NCI-H1092 (cell line): ENCODE data around the gene ADAMTS2.

Source experiments
- DNase-seq: peaks from one replicate; lab custom pipeline; 2025; lab: John Stamatoyannopoulos, UW

Gene ADAMTS2

GRCh38 chr5:179193746-179194145 is 151.5 kb downstream of the ADAMTS2 start:
- DNase-seq, result no peak

- no peak for DNase-seq
These were observed 152.3 kb downstream of the ADAMTS2 start for GRCh38 chr5:179192891-179193470.

DNA sequence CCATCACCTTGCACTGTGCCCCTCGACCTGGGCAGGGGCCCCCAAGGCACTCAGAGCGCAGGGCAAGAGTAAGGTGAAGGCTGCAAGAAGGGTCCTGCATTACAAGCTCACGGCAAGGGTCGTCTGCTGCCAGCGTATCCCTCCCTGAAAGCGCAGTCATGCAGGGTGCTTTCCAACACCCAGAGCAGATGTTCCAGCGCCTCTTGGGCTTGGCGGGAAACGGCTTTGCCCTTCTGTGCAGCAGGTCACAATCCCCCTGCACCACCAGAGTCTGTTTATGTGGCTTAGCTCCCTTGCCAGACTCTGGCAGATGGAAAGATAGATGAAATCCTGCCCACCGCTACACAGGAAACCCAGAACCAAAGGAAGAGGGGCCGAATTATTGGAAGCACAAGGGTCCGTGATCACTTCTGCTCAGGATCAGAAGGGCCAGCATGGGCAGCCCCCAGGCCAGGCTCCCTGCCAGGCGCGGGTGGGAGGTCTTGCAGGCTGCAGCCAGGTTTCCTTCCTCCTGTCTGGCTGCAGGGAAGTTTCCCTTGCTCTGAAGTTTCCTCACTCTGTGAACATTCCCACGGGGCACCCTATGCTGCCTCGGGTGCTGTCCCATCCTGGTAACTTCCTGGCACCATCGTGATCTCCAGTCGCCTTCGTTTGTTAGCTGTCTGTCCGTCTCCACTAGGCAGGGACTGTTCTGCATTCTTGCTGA is 152.9 kb downstream of the ADAMTS2 start:
- DNase-seq, result no peak

DNA sequence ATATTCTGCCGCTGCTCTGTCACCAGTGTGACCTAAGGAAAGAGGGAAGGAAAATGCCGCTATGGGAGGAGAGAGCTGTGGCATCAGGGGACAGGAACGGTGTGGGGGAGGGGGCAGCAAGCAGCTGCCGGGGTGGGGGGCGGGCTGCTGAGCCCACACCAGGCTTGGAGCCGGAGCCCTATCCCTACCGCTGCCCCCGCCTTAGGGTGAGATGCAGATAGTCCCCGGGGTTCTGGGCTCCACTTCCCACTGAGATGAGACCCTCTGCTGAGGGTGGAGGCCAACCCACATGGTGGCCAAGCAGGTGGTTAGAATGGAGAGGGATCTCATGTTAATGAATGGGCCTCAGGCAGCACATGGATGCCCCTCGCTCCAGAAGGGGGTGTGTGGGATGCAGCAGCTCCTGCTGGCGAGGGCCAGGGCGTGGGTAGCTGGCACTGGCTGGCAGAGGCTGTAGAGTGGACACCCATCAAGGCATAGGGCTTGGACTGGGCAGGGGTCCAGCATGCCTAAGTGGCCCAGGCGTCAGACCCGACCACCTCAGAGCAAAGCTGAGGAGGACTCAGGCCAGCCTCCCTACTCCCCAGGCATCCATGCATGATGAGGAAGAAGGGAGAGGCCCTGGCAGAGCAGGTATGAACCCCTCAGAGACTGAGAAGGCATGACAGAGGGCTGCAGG is 153.6 kb downstream of the ADAMTS2 start:
- DNase-seq, result no peak

DNA sequence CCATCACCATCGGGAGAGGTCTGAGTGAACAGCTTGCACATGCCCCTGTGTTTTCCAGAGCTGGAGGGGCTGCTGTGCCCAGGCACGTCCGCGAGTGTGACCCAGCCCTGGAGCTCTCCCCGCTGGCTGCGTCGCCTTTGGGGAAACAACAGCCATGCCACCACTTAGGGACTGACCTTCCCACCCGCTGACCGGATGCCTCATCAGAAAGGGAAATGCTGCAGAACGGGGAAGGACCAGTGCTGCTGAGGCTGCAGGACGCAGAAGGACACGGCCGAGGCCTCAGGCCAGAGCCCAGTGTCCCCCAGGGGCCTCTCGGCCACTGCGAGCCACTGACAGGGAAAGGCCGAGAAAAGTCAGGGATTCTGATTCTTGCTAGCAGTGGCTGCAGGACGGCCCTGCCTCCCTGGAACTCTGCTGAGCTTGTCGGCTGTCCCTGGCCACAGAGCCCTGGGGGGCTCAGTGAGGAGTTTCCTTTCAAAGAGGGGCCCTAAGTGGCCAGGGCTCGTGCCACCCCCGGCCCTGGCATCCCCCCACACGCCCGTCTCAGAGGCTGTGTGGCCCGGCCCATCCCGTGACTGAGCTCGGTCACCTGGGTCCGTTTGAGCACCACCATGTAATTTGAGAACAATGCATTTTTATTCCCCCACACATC is 154.3 kb downstream of the ADAMTS2 start:
- DNase-seq, result no peak

DNA sequence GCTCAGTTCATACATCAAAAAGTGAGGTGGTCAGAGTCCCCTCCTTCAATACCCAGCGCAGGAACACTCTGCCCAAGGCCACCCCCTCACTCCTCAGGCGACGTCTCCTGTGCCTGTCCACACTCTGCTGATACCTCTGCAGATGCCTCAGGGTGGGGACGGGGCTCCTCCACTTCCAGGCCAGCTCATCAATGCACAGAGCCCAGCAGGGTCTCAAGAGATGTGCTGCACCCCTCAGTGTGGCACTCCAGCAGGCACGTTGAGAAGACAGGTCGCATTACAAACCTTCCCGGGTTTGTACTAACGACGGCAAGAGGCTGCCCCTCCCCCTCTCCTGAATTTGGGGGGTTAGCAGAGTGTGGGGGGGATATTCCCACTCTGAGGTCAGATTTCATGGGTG is 156.6 kb downstream of the ADAMTS2 start:
- no peak for DNase-seq

- DNase-seq, result no peak
These were observed 157.3 kb downstream of the ADAMTS2 start for GRCh38 chr5:179187681-179188575.

- DNase-seq, result no peak
These were observed 158.0 kb downstream of the ADAMTS2 start for GRCh38 chr5:179187229-179187678.

DNA sequence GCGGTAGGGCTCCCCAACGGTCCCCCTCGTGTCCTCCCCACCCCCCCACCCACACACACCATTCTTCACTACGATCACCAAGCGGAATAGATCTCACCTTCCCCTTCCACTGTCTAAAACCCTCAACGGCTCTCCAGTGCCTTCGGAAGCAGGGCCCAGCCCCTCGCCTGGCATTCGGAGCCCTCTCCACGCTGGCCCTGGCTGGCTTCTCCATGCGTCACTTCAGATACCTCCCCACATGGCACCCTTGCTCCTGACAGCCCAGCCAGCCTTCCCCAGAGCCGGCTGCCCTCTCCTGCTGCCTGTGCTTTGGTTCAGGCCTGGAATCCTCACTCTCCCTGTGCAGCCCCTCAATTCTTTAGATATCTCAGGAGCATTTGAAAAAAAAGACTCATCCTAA is 158.5 kb downstream of the ADAMTS2 start:
- no peak for DNase-seq

- DNase-seq, result no peak
These were observed 159.3 kb downstream of the ADAMTS2 start for GRCh38 chr5:179185941-179186411.

DNA sequence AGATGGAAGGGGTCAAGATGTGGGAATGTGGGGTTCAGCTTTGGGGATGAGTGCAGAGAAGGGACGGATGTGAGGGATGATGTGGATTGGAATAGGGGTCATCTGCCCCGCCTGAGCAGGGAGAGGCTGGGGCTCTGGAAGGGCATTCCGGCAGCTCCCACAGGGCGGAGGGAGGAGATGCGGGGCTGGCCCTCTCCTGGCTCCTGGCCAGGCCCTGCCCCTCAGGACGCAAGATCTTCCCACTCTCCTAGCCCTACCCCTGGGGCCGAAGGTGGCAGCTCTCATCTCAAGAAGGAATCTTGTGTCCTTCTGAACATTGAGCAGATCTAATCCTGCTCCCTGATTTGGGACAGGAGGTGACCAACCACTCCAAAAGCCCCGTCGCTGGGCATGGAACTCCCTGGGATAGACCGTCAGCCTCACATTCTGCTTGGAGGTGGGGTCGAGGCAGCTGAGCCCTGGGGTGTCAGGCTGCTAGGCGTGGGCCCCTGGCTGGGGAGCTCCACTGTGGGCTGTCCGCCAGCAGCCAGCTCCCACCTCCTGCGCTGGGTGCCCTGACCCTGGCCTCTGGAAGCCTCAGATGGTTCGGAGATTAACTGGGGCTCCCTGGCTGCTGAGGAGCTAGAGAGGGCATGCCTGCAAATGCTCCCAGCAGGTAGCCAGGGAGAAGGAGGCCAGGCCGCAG is 159.9 kb downstream of the ADAMTS2 start:
- no peak for DNase-seq

DNA sequence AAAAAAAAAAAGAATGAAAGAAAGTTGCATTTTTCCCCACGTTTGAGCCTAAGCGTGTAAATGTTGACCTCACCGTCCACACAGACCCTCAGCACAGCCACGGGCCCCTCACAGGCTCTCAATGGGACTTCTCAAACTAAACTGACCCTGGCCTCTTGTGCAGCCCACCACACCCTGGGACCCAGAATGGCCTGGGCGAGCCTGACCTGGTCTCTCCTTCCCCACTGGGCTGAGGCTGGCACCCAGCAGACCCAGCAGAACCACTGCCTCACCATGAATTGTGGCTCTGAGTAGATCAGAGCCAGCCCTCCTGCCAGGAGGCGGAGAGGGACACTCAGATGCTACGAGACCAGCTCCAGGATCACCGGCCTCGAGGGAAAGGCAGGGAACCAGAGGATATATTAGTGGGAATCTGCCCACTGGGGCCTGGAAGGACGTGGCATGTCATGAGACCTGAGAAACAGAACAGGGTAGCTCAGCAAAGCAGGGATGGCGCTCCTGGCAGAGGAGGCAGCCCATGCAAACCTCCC is 160.7 kb downstream of the ADAMTS2 start:
- DNase-seq, result no peak

GRCh38 chr5:179183481-179183880 is 161.8 kb downstream of the ADAMTS2 start:
- no peak for DNase-seq

DNA sequence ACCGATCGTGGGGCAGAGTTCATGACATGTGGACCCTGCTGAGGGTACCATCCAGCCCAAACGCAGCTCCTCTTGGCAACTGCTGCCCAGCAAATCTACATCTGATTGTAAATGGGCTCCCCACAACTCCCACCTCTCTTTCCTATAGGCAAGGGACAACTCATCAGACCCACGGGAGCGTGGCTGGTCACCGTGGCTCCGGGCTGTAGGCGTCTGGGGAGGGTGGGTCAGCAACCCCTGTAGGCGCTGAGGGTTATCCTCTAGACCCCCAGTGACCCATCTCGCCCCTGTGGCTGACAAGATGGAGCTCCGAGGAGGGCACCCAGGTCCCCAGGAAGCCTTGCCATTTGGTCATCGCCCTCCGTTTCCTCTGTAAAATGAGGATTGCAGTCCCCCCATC is 162.7 kb downstream of the ADAMTS2 start:
- no peak for DNase-seq

GRCh38 chr5:179181988-179182387 is 163.3 kb downstream of the ADAMTS2 start:
- DNase-seq, result no peak

- DNase-seq, result no peak
These were observed 164.2 kb downstream of the ADAMTS2 start for GRCh38 chr5:179180921-179181645.

DNA sequence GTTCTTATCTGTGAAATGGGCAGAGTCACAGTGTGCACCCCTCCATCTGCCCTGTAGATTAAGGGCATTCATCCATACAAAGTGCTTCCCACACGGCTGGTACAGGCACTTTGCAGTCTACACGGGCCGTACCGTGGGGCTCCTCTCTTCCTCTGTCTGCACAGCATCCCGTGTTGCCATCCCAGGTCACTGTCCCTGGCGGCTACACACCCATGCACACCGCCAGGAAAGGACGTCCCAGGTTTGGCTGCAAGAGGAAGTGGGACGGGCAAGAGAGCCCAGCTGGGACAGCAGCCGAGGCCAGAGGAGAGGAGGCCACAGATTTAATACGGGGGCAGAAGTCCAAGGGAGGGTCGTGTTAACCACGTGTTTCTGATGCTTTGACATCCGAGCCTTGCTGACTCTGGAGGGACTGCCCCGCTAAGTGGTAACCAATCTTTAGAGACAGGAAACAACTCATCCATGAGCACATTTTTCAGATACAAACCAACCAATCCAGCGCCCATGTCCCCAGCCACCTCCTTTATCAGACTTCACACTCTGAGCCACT is 165.1 kb downstream of the ADAMTS2 start:
- DNase-seq, result no peak

GRCh38 chr5:179177711-179178575 is 167.3 kb downstream of the ADAMTS2 start:
- no peak for DNase-seq
